WTC11 (cell line): ENCODE results near the gene ARHGAP22. TPM values are rescaled to one million over a fixed set of nuclear protein-coding genes. Genes with fewer than 3 reads are reported as not detected.

ENCODE experiments used
- ATAC-seq: fragments of 200-7000 bp; cut with Tn5 transposase; 2 replicates; pipeline ENCODE4 v1.10.0; 2021; ENCODE audit warnings: mild to moderate bottlenecking, moderate library complexity
- CTCF ChIA-PET: fragments of 300-600 bp; sonication (Branson Sonifier 250); formaldehyde crosslinking; loops from one replicate; lab custom pipeline; 2021; ENCODE audit warnings: antibody characterized with exemption; lab: Charles Lee
- POLR2A ChIA-PET: fragments of 350-600 bp; sonication (Branson Sonifier 250); formaldehyde crosslinking; loops from one replicate; lab custom pipeline; 2021; ENCODE audit warnings: antibody characterized with exemption; lab: Charles Lee
- DNase-seq: peaks from one replicate; pipeline ENCODE4 v3.0.0; 2021; ENCODE audit warnings: low spot score
- H3K27ac Mint-ChIP-seq: 2 replicates; pipeline ENCODE4 v1.8.0; 2021; ENCODE audit warnings: mixed read lengths
- H3K27me3 Mint-ChIP-seq: 2 replicates; pipeline ENCODE4 v1.8.0; 2021; ENCODE audit warnings: low read depth, mild to moderate bottlenecking, moderate library complexity, mixed read lengths
- H3K36me3 Mint-ChIP-seq: 2 replicates; pipeline ENCODE4 v1.8.0; 2021; ENCODE audit warnings: mixed read lengths
- H3K4me1 Mint-ChIP-seq: 2 replicates; pipeline ENCODE4 v1.8.0; 2022; ENCODE audit warnings: mixed read lengths
- H3K4me3 Mint-ChIP-seq: 2 replicates; pipeline ENCODE4 v1.8.0; 2021; ENCODE audit warnings: mild to moderate bottlenecking, moderate library complexity, mixed read lengths
- H3K9me3 Mint-ChIP-seq: 2 replicates; pipeline ENCODE4 v1.8.0; 2021; ENCODE audit warnings: mixed read lengths
- CREB1 ChIP-seq: sonication (generic); formaldehyde crosslinking; IDR thresholded peaks from 2 replicates; pipeline ENCODE4 v1.8.0; 2023; ENCODE audit warnings: mild to moderate bottlenecking, missing genetic modification reagents
- FOXJ3 ChIP-seq: sonication (generic); formaldehyde crosslinking; IDR thresholded peaks from 2 replicates; pipeline ENCODE4 v1.9.0; 2021; ENCODE audit warnings: missing genetic modification reagents, mild to moderate bottlenecking, borderline replicate concordance
- HMGA2 ChIP-seq: fragments of 250-450 bp; sonication (Bioruptor Pico); IDR thresholded peaks from 2 replicates; pipeline ENCODE4 v1.4.0; 2021; ENCODE audit warnings: mild to moderate bottlenecking, moderate library complexity
- OVOL2 ChIP-seq: fragments of 250-450 bp; sonication (Bioruptor Pico); IDR thresholded peaks from 2 replicates; pipeline ENCODE4 v1.9.0; 2021; ENCODE audit warnings: mild to moderate bottlenecking, borderline replicate concordance
- SMAD4 ChIP-seq: sonication (generic); formaldehyde crosslinking; IDR thresholded peaks from 2 replicates; pipeline ENCODE4 v1.8.0; 2022; ENCODE audit warnings: mild to moderate bottlenecking, missing genetic modification reagents
- SOX15 ChIP-seq: fragments of 250-450 bp; sonication (Bioruptor Pico); IDR thresholded peaks from 2 replicates; pipeline ENCODE4 v1.9.0; 2021; ENCODE audit warnings: mild to moderate bottlenecking
- TEAD1 ChIP-seq: sonication (generic); formaldehyde crosslinking; IDR thresholded peaks from 2 replicates; pipeline ENCODE4 v1.8.0; 2022; ENCODE audit warnings: mild to moderate bottlenecking, missing genetic modification reagents
- ZNF232 ChIP-seq: sonication (generic); formaldehyde crosslinking; IDR thresholded peaks from 2 replicates; pipeline ENCODE4 v1.8.0; 2022; ENCODE audit warnings: mild to moderate bottlenecking, missing genetic modification reagents
- total RNA-seq: library from RNA; stranded (reverse); gene quantifications from 3 replicates; pipeline ENCODE4 v1.2.3, GENCODE V29; 2021
- TF ChIP-seq, protein P1 (sequence below): sonication (generic); formaldehyde crosslinking; IDR thresholded peaks from 2 replicates; pipeline ENCODE4 v1.8.1; 2023; ENCODE audit warnings: mild to moderate bottlenecking, missing genetic modification reagents
- TF ChIP-seq, protein P2 (sequence below): sonication (generic); formaldehyde crosslinking; IDR thresholded peaks from 2 replicates; pipeline ENCODE4 v1.8.0; 2022; ENCODE audit warnings: missing genetic modification reagents
- TF ChIP-seq, protein P3 (sequence below): sonication (generic); formaldehyde crosslinking; conservative IDR thresholded peaks from 2 replicates; pipeline ENCODE4 v1.8.1; 2022; ENCODE audit warnings: mild to moderate bottlenecking, missing genetic modification reagents
- TF ChIP-seq, protein P4 (sequence below): fragments of 250-450 bp; sonication (Bioruptor Pico); IDR thresholded peaks from 2 replicates; pipeline ENCODE4 v1.9.0; 2021; ENCODE audit warnings: moderate library complexity, mild to moderate bottlenecking, inconsistent platforms, borderline replicate concordance

The ARHGAP22 gene
- total RNA-seq, 1 experiment from 2014 or later = 8.6 TPM

DNA sequence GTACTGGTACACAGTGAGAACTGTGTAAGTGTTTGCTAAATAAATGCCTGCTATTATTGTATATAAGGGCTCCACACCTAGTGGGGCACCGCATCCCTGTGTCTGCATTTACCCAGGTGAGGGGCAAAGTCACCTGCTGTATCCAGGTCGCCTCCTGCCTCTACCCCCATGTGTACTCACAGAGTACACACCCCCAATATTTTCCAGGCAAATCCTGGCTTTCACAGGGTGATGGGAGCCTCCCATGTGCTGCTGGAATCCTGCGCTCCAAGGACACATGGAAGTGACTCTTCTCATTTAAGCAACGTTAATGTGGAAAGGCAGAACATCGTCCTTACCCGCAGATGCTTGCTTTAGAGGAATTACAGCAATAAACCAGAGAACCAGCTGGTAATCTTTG lies 48.2 kb downstream of the ARHGAP22 start (continued):
- TF ChIP-seq, protein P1, sequence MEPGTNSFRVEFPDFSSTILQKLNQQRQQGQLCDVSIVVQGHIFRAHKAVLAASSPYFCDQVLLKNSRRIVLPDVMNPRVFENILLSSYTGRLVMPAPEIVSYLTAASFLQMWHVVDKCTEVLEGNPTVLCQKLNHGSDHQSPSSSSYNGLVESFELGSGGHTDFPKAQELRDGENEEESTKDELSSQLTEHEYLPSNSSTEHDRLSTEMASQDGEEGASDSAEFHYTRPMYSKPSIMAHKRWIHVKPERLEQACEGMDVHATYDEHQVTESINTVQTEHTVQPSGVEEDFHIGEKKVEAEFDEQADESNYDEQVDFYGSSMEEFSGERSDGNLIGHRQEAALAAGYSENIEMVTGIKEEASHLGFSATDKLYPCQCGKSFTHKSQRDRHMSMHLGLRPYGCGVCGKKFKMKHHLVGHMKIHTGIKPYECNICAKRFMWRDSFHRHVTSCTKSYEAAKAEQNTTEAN (CRISPR knock-in tag) = no peak

DNA sequence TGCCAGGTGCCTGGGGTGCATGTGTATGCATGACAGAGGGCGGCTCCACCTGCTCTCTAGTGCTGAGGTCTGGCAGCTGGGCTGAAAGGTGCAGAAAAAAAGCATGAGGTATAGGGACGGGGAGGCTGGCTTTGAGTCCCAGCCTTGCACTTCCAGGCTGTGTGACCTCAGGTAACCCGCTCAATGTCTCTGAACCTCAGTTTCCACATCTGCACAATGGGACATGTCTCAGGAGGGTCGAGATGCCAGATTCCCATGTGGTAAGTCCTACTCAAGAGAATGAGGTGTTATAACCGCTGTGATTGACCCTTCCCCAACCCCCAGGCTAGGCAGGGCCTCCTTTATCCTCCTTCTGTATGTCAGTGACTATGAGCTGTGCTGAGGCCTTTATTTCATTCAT lies 48.8 kb downstream of the ARHGAP22 start:
- no peak for TF ChIP-seq TEAD1 (CRISPR knock-in tag)
- TF ChIP-seq, protein P2, sequence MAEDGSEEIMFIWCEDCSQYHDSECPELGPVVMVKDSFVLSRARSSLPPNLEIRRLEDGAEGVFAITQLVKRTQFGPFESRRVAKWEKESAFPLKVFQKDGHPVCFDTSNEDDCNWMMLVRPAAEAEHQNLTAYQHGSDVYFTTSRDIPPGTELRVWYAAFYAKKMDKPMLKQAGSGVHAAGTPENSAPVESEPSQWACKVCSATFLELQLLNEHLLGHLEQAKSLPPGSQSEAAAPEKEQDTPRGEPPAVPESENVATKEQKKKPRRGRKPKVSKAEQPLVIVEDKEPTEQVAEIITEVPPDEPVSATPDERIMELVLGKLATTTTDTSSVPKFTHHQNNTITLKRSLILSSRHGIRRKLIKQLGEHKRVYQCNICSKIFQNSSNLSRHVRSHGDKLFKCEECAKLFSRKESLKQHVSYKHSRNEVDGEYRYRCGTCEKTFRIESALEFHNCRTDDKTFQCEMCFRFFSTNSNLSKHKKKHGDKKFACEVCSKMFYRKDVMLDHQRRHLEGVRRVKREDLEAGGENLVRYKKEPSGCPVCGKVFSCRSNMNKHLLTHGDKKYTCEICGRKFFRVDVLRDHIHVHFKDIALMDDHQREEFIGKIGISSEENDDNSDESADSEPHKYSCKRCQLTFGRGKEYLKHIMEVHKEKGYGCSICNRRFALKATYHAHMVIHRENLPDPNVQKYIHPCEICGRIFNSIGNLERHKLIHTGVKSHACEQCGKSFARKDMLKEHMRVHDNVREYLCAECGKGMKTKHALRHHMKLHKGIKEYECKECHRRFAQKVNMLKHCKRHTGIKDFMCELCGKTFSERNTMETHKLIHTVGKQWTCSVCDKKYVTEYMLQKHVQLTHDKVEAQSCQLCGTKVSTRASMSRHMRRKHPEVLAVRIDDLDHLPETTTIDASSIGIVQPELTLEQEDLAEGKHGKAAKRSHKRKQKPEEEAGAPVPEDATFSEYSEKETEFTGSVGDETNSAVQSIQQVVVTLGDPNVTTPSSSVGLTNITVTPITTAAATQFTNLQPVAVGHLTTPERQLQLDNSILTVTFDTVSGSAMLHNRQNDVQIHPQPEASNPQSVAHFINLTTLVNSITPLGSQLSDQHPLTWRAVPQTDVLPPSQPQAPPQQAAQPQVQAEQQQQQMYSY (CRISPR knock-in tag) = no peak
- TF ChIP-seq SOX15 (CRISPR knock-in tag) = no peak
- no peak for TF ChIP-seq FOXJ3 (CRISPR knock-in tag)
- no peak for TF ChIP-seq OVOL2 (CRISPR knock-in tag)
- Mint-ChIP-seq H3K4me1 (peaks cover 2% of the 10 kb centered on the region; the same call in 1 of the 2 replicates), H3K4me3 (no peak overlapping the region), H3K9me3 (no peaks in the 10 kb centered on the region), H3K27ac (no peak overlapping the region), H3K36me3 (no peaks in the 10 kb centered on the region), H3K27me3 (no peaks in the 10 kb centered on the region)
- no peak for ATAC-seq
- CTCF ChIA-PET = interaction anchor here (1.2 to 15.9 kb wide), 4 partner anchors 20 to 100 kb away, joined by 3 to 268 read pairs (median 6); no protein-coding TSS in a partner anchor
- DNase-seq = no peak
- POLR2A ChIA-PET = no interaction called here

DNA sequence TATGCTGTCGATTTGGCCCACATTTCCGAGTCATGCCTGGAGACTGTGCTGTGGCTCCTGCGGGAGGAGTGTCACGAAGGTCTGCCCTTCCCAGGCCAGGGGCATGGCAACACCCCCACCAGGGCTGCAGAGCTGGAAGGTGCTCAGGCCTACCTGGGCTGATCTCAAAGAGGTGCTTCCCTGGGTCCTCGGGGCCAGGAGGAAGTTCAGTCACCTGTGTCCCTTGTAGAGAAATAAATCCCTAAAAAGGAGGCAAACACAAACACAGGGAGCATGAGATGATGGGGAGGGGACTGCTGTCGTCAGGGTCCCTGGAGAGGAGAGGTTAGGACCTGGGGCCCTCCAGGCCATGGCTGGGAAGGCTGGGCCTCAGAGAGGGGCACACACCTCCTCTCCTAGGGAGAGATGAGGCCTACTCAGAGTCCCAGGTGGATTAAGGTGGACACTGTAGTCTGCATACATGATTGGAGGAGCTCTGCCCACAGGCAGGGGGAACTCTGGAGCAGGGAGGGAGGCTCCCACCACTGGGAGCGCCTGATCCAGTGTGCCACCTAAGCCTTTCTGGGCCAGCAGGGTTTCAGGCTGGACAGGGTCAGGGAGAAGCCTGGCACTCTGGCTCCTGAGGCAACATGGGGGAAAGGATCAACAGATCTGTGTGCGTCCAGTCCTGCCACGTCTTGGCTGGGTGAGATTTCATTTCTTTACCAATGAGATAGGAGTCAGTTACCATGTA lies 49.4 kb downstream of the ARHGAP22 start:
- H3K27ac Mint-ChIP-seq = no peak overlapping the region; the same call in 1 of the 2 replicates
- ChIA-PET CTCF (interaction anchor here (0.6 to 15.9 kb wide), 6 partner anchors 11 to 101 kb away, joined by 3 to 268 read pairs (median 4); no protein-coding TSS in a partner anchor), POLR2A (no interaction called here)
- DNase-seq (no peak), ATAC-seq (peak; percentile 34; the same call in 1 of the 2 replicates)
- H3K36me3 Mint-ChIP-seq = no peaks in the 10 kb centered on the region
- no peak overlapping the region for H3K4me3 Mint-ChIP-seq
- peaks cover 2% of the 10 kb centered on the region; the same call in 1 of the 2 replicates for H3K4me1 Mint-ChIP-seq
- H3K27me3 Mint-ChIP-seq = no peaks in the 10 kb centered on the region
- TF ChIP-seq, protein P3, sequence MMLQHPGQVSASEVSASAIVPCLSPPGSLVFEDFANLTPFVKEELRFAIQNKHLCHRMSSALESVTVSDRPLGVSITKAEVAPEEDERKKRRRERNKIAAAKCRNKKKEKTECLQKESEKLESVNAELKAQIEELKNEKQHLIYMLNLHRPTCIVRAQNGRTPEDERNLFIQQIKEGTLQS (CRISPR knock-in tag) = no peak
- no peak for TF ChIP-seq CREB1 (CRISPR knock-in tag)
- TF ChIP-seq, protein P4, sequence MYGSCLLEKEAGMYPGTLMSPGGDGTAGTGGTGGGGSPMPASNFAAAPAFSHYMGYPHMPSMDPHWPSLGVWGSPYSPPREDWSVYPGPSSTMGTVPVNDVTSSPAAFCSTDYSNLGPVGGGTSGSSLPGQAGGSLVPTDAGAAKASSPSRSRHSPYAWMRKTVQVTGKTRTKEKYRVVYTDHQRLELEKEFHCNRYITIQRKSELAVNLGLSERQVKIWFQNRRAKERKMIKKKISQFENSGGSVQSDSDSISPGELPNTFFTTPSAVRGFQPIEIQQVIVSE (CRISPR knock-in tag) = no peak
- no peak for TF ChIP-seq ZNF232
- TF ChIP-seq HMGA2 (CRISPR knock-in tag) = no peak
- no peaks in the 10 kb centered on the region for H3K9me3 Mint-ChIP-seq

DNA sequence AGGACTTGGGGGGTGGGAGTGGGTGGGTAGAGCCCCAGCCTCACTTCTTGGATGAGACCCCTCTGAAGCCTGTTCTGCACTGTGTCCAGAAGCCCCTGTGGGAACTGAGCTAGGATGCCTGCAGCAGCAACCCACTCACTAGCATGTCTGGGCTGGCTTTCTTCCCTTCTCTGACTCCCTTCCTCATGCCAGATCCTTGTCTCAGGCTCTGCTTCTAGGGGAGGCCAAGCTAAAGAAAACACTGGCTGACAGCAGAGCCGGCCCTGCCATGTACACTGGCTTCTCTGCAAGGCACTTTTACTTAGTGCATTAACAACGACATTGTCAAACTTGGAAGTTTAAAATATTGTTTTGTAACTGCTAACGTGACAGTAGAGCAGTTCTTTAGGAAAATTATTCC lies 50.2 kb downstream of the ARHGAP22 start:
- Mint-ChIP-seq H3K4me3 (no peak overlapping the region), H3K27ac (no peak overlapping the region), H3K27me3 (no peaks in the 10 kb centered on the region), H3K36me3 (peaks cover 4% of the 10 kb centered on the region), H3K9me3 (peaks cover 7% of the 10 kb centered on the region), H3K4me1 (peaks cover 2% of the 10 kb centered on the region; the same call in 1 of the 2 replicates)
- ChIA-PET POLR2A (no interaction called here), CTCF (interaction anchor here (0.6 to 15.9 kb wide), 4 partner anchors 10 to 102 kb away, joined by 3 to 268 read pairs (median 16); no protein-coding TSS in a partner anchor)
- ATAC-seq (no peak), DNase-seq (no peak)
- TF ChIP-seq SMAD4 = no peak
